Neural progenitor cell (in vitro differentiated cells): Measurements from ENCODE around the gene C1orf21. TPM values are rescaled to one million over a fixed set of nuclear protein-coding genes. Genes with fewer than 3 reads are reported as not detected.
A peak's percentile ranks its signal among the peaks of the same experiment; 100 is the strongest.

Experiments used
- DNase-seq: peaks from one replicate; pipeline ENCODE4 v3.0.0-alpha.2; 2016; ENCODE audit warnings: low spot score
- H2AFZ ChIP-seq: fragments of 200-600 bp; sonication (generic); replicated peaks from 2 replicates; pipeline ENCODE4 v1.6.1; 2016; ENCODE audit warnings: antibody characterized with exemption
- H3F3A ChIP-seq: fragments of 200-600 bp; sonication (generic); 2 replicates; pipeline ENCODE4 v1.6.1; 2016; ENCODE audit warnings: antibody characterized with exemption, low read depth
- H3K27ac ChIP-seq: fragments of 200-600 bp; sonication (generic); 2 replicates; pipeline ENCODE4 v1.5.1; 2016; ENCODE audit warnings: mild to moderate bottlenecking
- H3K27me3 ChIP-seq: fragments of 200-600 bp; sonication (generic); 2 replicates; pipeline ENCODE4 v1.6.1; 2016; ENCODE audit warnings: mild to moderate bottlenecking, moderate library complexity
- H3K36me3 ChIP-seq: fragments of 200-600 bp; sonication (generic); 2 replicates; pipeline ENCODE4 v1.5.1; 2016
- H3K4me1 ChIP-seq: fragments of 200-600 bp; sonication (generic); 2 replicates; pipeline ENCODE4 v1.6.1; 2016; ENCODE audit warnings: mixed run types
- H3K4me2 ChIP-seq: fragments of 200-600 bp; sonication (generic); 2 replicates; pipeline ENCODE4 v1.6.1; 2016
- H3K4me3 ChIP-seq: fragments of 200-600 bp; sonication (generic); 2 replicates; pipeline ENCODE4 v1.5.1; 2016
- H3K79me2 ChIP-seq: fragments of 200-600 bp; sonication (generic); 2 replicates; pipeline ENCODE4 v1.6.1; 2016; ENCODE audit warnings: low read depth
- H3K9ac ChIP-seq: fragments of 200-600 bp; sonication (generic); 2 replicates; pipeline ENCODE4 v1.6.1; 2016
- H3K9me3 ChIP-seq: fragments of 200-600 bp; sonication (generic); 2 replicates; pipeline ENCODE4 v1.5.1; 2016; ENCODE audit warnings: low read depth
- H4K20me1 ChIP-seq: fragments of 200-600 bp; sonication (generic); 2 replicates; pipeline ENCODE4 v1.6.1; 2016; ENCODE audit warnings: low read depth
- H3K27ac Mint-ChIP-seq: 3 replicates; pipeline ENCODE4 v1.8.0; 2021; ENCODE audit warnings: mixed read lengths
- H3K27me3 Mint-ChIP-seq: 2 replicates; pipeline ENCODE4 v1.8.0; 2022; ENCODE audit warnings: low read depth, mild to moderate bottlenecking, inconsistent platforms, moderate library complexity, mixed read lengths; ENCODE audit not compliant: insufficient read depth
- H3K36me3 Mint-ChIP-seq: 3 replicates; pipeline ENCODE4 v1.8.0; 2021; ENCODE audit warnings: mixed read lengths
- H3K4me1 Mint-ChIP-seq: 3 replicates; pipeline ENCODE4 v1.8.0; 2021; ENCODE audit warnings: mixed read lengths
- H3K4me3 Mint-ChIP-seq: 3 replicates; pipeline ENCODE4 v1.8.0; 2021; ENCODE audit warnings: mild to moderate bottlenecking, moderate library complexity, mixed read lengths
- H3K9me3 Mint-ChIP-seq: 3 replicates; pipeline ENCODE4 v1.8.0; 2020; ENCODE audit warnings: mixed read lengths
- EZH2 ChIP-seq: fragments of 200-600 bp; sonication (generic); IDR thresholded peaks from 2 replicates; pipeline ENCODE4 v1.6.1; 2017; ENCODE audit warnings: antibody characterized with exemption, mild to moderate bottlenecking, moderate library complexity
- EZH2phosphoT487 ChIP-seq: fragments of 200-600 bp; sonication (generic); IDR thresholded peaks from 2 replicates; pipeline ENCODE4 v1.6.1; 2017; ENCODE audit warnings: antibody characterized with exemption
- total RNA-seq: library from RNA; depleted of rRNA; stranded (reverse); fragments of >200 nt; gene quantifications from 2 replicates; pipeline ENCODE4 v1.2.3, GENCODE V29; 2015; ENCODE audit warnings: low replicate concordance
- TF ChIP-seq, protein P1 (sequence below): fragments of 200-600 bp; sonication (generic); IDR thresholded peaks from 2 replicates; pipeline ENCODE4 v1.5.1; 2017; ENCODE audit warnings: antibody characterized with exemption, mild to moderate bottlenecking

Gene C1orf21
- total RNA-seq, 1 donor from 2014 or later: 117 TPM

DNA sequence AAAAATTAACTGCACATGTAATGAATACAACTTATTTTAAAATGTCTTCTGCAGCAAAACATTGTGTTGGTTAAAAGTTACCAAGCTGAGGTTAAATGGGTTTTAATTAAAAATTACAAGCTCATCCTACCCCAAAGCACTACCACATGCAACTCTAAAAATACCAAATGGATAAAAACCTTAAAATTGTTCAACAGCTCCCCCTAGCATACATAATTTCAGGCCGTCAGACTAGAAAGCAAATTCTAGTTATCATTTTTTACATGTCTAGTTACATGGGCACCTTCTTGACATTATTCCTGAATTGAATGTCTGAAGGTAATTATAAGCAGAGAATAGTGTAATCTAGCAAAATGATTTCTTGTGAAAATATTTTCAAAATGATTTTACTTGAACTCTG lies 176.5 kb downstream of the C1orf21 start:
- H3F3A ChIP-seq: no peaks in the 10 kb centered on the region
- H3K36me3 Mint-ChIP-seq: peaks cover 2% of the 10 kb centered on the region
- no peaks in the 10 kb centered on the region for H3K27me3 Mint-ChIP-seq
- H3K4me1 Mint-ChIP-seq: peaks cover 4% of the 10 kb centered on the region
- no peak overlapping the region for H2AFZ ChIP-seq
- H3K4me3 Mint-ChIP-seq: no peak overlapping the region
- TF ChIP-seq EZH2 (no peak), EZH2phosphoT487 (no peak)
- TF ChIP-seq, protein P1, sequence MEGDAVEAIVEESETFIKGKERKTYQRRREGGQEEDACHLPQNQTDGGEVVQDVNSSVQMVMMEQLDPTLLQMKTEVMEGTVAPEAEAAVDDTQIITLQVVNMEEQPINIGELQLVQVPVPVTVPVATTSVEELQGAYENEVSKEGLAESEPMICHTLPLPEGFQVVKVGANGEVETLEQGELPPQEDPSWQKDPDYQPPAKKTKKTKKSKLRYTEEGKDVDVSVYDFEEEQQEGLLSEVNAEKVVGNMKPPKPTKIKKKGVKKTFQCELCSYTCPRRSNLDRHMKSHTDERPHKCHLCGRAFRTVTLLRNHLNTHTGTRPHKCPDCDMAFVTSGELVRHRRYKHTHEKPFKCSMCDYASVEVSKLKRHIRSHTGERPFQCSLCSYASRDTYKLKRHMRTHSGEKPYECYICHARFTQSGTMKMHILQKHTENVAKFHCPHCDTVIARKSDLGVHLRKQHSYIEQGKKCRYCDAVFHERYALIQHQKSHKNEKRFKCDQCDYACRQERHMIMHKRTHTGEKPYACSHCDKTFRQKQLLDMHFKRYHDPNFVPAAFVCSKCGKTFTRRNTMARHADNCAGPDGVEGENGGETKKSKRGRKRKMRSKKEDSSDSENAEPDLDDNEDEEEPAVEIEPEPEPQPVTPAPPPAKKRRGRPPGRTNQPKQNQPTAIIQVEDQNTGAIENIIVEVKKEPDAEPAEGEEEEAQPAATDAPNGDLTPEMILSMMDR: peak; percentile 52
- H3K9ac ChIP-seq: no peak overlapping the region
- H3K27me3 ChIP-seq: no peaks in the 10 kb centered on the region
- no peaks in the 10 kb centered on the region for H3K36me3 ChIP-seq
- peaks cover 8% of the 10 kb centered on the region for H3K4me1 ChIP-seq
- no peak overlapping the region for H3K4me3 ChIP-seq
- H3K9me3 Mint-ChIP-seq: no peaks in the 10 kb centered on the region
- H3K4me2 ChIP-seq: no peak overlapping the region
- no peak overlapping the region for H3K27ac ChIP-seq
- H4K20me1 ChIP-seq: no peaks in the 10 kb centered on the region
- H3K79me2 ChIP-seq: peaks cover 20% of the 10 kb centered on the region
- DNase-seq: no peak
- H3K9me3 ChIP-seq: no peaks in the 10 kb centered on the region
- no peak overlapping the region for H3K27ac Mint-ChIP-seq

DNA sequence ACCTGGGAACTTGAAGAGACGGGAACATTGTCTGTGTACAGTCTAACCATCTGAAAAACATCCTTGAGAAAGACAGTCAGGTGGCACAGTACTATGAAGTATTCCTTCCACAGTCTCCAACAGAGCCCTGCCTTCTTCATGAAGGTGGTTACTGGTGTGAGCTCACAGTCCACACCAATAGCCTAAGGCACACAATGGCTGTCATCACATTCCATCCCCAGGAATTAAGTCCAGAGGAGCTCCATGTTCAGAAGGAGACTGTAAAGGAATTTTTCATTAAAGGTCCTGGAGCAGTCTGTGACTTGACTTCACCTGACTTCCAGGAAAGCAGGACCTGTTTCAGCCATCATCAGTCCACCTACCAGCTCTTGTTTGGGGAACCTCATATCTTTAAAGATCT lies 180.2 kb downstream of the C1orf21 start:
- Histone ChIP-seq H3K27me3 (no peaks in the 10 kb centered on the region), H3K27ac (no peak overlapping the region), H4K20me1 (no peaks in the 10 kb centered on the region), H3K9ac (no peak overlapping the region), H2AFZ (no peak overlapping the region), H3F3A (no peaks in the 10 kb centered on the region), H3K79me2 (peaks cover 31% of the 10 kb centered on the region), H3K36me3 (no peaks in the 10 kb centered on the region), H3K4me1 (peaks cover 14% of the 10 kb centered on the region), H3K4me2 (no peak overlapping the region), H3K4me3 (no peak overlapping the region), H3K9me3 (no peaks in the 10 kb centered on the region)
- Mint-ChIP-seq H3K27me3 (no peaks in the 10 kb centered on the region), H3K9me3 (no peaks in the 10 kb centered on the region), H3K4me1 (peaks cover 7% of the 10 kb centered on the region), H3K36me3 (peaks cover 2% of the 10 kb centered on the region), H3K27ac (no peak overlapping the region), H3K4me3 (no peak overlapping the region)
- TF ChIP-seq EZH2 (no peak), EZH2phosphoT487 (no peak)
- TF ChIP-seq, protein P1: no peak
- DNase-seq: no peak

DNA sequence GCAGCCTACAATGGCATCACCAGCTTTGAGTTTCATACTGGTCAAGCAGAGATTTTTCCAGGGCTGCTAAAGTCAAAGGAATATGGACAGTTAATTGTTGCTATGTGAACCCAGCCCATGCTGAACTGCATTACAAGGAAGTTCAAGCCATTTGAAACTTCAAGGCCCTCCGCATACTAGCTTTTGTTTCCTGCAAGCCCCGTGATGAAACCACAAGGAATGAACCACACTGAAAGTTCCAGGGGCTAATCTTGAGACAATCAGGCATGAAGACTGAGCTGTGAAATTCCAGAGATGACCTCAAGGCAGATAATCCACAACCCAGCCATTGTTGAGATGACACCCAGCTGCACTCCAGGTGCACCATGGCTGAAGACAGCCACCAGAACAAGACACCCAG lies 180.8 kb downstream of the C1orf21 start:
- H3K4me3 Mint-ChIP-seq: no peak overlapping the region

More for the DNA sequence above, 180.8 kb downstream of the C1orf21 start:
- no peaks in the 10 kb centered on the region for H3F3A ChIP-seq
- no peak overlapping the region for H3K4me3 ChIP-seq
- H3K4me1 ChIP-seq: peaks cover 14% of the 10 kb centered on the region
- no peaks in the 10 kb centered on the region for H3K36me3 ChIP-seq
- no peaks in the 10 kb centered on the region for H3K27me3 ChIP-seq
- H3K27ac ChIP-seq: peak overlapping the region; percentile 34
- H3K9ac ChIP-seq: no peak overlapping the region
- Mint-ChIP-seq H3K27ac (no peak overlapping the region), H3K36me3 (peaks cover 5% of the 10 kb centered on the region), H3K4me1 (peaks cover 7% of the 10 kb centered on the region), H3K27me3 (no peaks in the 10 kb centered on the region), H3K9me3 (no peaks in the 10 kb centered on the region)
- no peaks in the 10 kb centered on the region for H4K20me1 ChIP-seq
- TF ChIP-seq, protein P1: no peak
- TF ChIP-seq EZH2phosphoT487: no peak
- TF ChIP-seq EZH2: no peak
- no peak overlapping the region for H3K4me2 ChIP-seq
- peak; percentile 24 for DNase-seq
- no peak overlapping the region for H2AFZ ChIP-seq
- no peaks in the 10 kb centered on the region for H3K9me3 ChIP-seq
- H3K79me2 ChIP-seq: peaks cover 31% of the 10 kb centered on the region
